Uterus (tissue), 4 donors: ENCODE measurements around the gene MIPOL1. TPM values are rescaled to one million over a fixed set of nuclear protein-coding genes. Genes with fewer than 3 reads are reported as not detected.
"Not testable (repeated sequence)": the region's sequence is repeated elsewhere in the genome, so short reads cannot be mapped to it uniquely, and the experiment has no call there.

Experiments
- DNase-seq, 2 donors: peaks; one replicate each; pipeline ENCODE4 v3.0.0-alpha.2; 2019 to 2020
- H3K27ac ChIP-seq, 2 donors: fragments of 200-600 bp; sonication (generic); 1 replicate in 1 of 2; 2 replicates in 1 of 2; pipeline ENCODE4 v1.5.1; 2016 to 2018
- H3K27me3 ChIP-seq, 2 donors: fragments of 200-600 bp; sonication (generic); one replicate each; pipeline ENCODE4 v1.5.1; 2018 to 2019; ENCODE audit warnings: control low read depth in 1 of 2
- H3K36me3 ChIP-seq, 2 donors: fragments of 200-600 bp; sonication (generic); one replicate each; pipeline ENCODE4 v1.5.1; 2019; ENCODE audit warnings: control low read depth in 1 of 2
- H3K4me1 ChIP-seq, 2 donors: fragments of 200-600 bp; sonication (generic); one replicate each; pipeline ENCODE4 v1.5.1; 2018 to 2019; ENCODE audit warnings: control low read depth in 1 of 2
- H3K4me3 ChIP-seq, 2 donors: fragments of 200-600 bp; sonication (generic); 1 replicate in 1 of 2; 2 replicates in 1 of 2; pipeline ENCODE4 v1.5.1; 2018 to 2019; ENCODE audit warnings: mild to moderate bottlenecking in 1 of 2
- H3K9me3 ChIP-seq, 2 donors: fragments of 200-600 bp; sonication (generic); one replicate each; pipeline ENCODE4 v1.5.1; 2019; ENCODE audit warnings: control low read depth in 1 of 2
- CTCF ChIP-seq, 4 experiments: fragments of 200-600 bp in 2 of 4; fragments of 450-650 bp in 2 of 4; sonication (generic) in 2 of 4; IDR thresholded peaks; one replicate each; pipeline ENCODE4 v1.5.1; 2016 to 2019; ENCODE audit warnings: antibody characterized with exemption in 4 of 4, mild to moderate bottlenecking in 2 of 4, moderate library complexity in 1 of 4
- POLR2A ChIP-seq, 2 donors: fragments of 450-650 bp; IDR thresholded peaks; one replicate each; pipeline ENCODE4 v1.6.1; 2016; ENCODE audit warnings: antibody characterized with exemption in 2 of 2, mild to moderate bottlenecking in 1 of 2, moderate library complexity in 1 of 2
- intact Hi-C: fragments of 100-400 bp; cut with DNase I; formaldehyde crosslinking; loops from one replicate; pipeline ENCODE4 v1.15.1; 2023; ENCODE audit warnings: low total_unique reads
- total RNA-seq, 4 donors: library from RNA; depleted of rRNA in 3 of 4; stranded (reverse); fragments of >200 nt in 3 of 4; gene quantifications; one replicate each; pipeline versions ENCODE4 v1.1.0 to v1.2.4, GENCODE V29; 2014 to 2023
- donor health status: DM: yes; HTN: yes; CAD: no.

Gene MIPOL1
- total RNA-seq, 4 donors from 2014 or later, result 22.8 to 52.1 (median 39.4) TPM

DNA sequence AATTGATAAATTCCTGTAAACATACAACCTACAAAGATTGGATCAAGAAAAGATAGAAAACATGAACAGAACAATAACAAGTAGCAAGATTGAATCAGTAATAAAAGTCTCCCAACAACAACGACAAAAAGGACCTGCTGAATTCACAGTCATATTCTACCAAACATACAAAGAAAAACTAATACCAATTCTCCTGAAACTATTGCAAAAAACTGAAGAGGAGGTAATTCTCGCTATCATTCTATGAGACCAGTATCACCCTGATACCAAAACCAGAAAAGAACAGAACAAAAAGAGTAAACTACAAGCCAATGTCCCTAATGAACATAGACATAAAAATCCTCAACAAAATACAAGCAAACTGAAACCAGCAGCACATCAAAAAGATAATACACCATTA lies 39.8 kb upstream of the MIPOL1 start:
- no peaks in the 10 kb centered on the region for H3K36me3 ChIP-seq
- H3K9me3 ChIP-seq, result no peaks in the 10 kb centered on the region
- no peak for DNase-seq
- H3K27ac ChIP-seq, result no peak overlapping the region
- no peak overlapping the region for H3K4me3 ChIP-seq
- H3K27me3 ChIP-seq, result no peaks in the 10 kb centered on the region
- TF ChIP-seq CTCF (IDR thresholded peaks at IDR 0.05) (no peak), POLR2A (IDR thresholded peaks at IDR 0.05) (no peak)
- no peaks in the 10 kb centered on the region for H3K4me1 ChIP-seq
- intact Hi-C loops, result no loop called here

DNA sequence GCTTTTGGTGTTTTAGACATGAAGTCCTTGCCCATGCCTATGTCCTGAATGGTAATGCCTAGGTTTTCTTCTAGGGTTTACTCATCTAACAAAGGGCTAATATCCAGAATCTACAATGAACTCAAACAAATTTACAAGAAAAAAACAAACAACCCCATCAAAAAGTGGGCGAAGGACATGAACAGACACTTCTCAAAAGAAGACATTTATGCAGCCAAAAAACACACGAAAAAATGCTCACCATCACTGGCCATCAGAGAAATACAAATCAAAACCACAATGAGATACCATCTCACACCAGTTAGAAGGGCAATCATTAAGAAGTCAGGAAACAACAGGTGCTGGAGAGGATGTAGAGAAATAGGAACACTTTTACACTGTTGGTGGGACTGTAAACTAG lies 35.4 kb upstream of the MIPOL1 start:
- H3K4me1 ChIP-seq, H3K27me3 ChIP-seq, H3K27ac ChIP-seq, H3K4me3 ChIP-seq, intact Hi-C loops, H3K36me3 ChIP-seq, H3K9me3 ChIP-seq, DNase-seq: not testable (repeated sequence)

DNA sequence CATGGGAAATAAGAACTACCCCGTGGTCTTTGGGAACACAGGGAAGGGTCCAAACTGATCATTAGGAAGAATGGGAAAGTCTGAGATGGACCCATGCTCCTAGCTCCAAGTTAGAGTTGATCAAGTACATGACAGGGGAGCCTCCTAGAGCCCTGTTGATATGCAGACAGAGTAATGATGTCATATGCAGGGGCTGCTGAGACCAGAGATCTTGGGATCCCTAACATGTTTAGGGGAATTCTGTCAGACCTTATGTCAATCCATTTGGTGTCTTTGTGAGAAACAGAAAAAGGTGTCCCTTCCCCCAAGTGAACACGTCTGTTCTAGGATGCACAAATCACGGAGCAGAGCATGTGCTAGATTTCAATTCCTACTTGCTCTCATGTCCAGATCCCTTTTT lies 31.9 kb upstream of the MIPOL1 start:
- H3K36me3 ChIP-seq, result no peaks in the 10 kb centered on the region
- DNase-seq, result no peak
- no peaks in the 10 kb centered on the region for H3K4me1 ChIP-seq
- intact Hi-C loops, result no loop called here
- no peaks in the 10 kb centered on the region for H3K27me3 ChIP-seq
- no peak overlapping the region for H3K27ac ChIP-seq
- TF ChIP-seq CTCF (IDR thresholded peaks at IDR 0.05) (no peak), POLR2A (IDR thresholded peaks at IDR 0.05) (no peak)
- no peak overlapping the region for H3K4me3 ChIP-seq
- no peaks in the 10 kb centered on the region for H3K9me3 ChIP-seq

DNA sequence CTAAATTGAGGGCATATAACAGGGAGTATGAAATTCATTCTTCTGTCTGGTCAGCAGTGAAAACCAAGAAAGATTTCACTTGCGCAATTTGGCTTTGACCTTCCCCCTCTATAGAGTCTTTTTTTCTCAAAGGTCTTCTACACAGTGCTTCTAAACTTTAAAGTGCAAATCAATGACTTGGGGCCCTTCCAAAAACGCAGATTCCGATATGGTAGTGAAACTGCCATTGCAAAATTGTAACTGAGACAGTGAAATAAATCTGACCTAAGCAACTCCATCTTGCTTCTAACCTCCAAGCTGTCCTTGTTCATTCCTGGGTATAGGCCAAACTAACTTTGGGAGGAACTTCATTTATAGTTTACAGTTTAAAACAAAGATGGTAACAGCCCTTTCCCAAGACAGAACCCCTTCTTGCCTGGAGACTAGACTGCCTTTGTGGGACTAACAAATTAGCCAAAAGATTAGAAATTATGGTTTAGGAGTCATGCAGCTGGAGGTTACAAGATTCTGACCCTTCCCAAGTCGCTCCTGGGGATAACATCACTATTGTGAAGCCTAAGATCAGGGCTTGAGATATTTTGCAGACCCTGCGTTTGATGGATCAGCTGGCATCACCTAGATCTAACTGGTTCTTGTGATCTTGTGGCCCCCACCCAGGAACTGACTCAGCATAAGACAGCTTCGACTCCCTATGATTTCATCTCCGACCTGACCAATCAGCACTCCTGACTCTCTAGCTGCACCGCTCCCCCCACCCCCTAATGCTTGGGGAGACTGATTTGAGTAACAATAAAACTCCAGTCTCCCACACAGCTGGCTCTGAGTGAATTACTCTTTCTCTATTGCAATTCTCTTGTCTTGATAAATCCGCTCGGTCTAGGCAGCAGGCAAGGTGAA lies 30.3 kb upstream of the MIPOL1 start:
- DNase-seq, result no peak
- no peak overlapping the region for H3K27ac ChIP-seq
- intact Hi-C loops, result no loop called here
- TF ChIP-seq POLR2A (IDR thresholded peaks at IDR 0.05) (no peak), CTCF (IDR thresholded peaks at IDR 0.05) (no peak)
- H3K4me1 ChIP-seq, result no peaks in the 10 kb centered on the region
- H3K36me3 ChIP-seq, result no peaks in the 10 kb centered on the region
- H3K4me3 ChIP-seq, result no peak overlapping the region
- H3K9me3 ChIP-seq, result no peaks in the 10 kb centered on the region
- no peaks in the 10 kb centered on the region for H3K27me3 ChIP-seq

GRCh38 chr14:37168721-37169120 lies 29.0 kb upstream of the MIPOL1 start:
- no peaks in the 10 kb centered on the region for H3K27me3 ChIP-seq
- TF ChIP-seq POLR2A (IDR thresholded peaks at IDR 0.05) (no peak), CTCF (IDR thresholded peaks at IDR 0.05) (no peak)
- no peak overlapping the region for H3K4me3 ChIP-seq
- no peaks in the 10 kb centered on the region for H3K36me3 ChIP-seq
- H3K9me3 ChIP-seq, result no peaks in the 10 kb centered on the region
- no peaks in the 10 kb centered on the region for H3K4me1 ChIP-seq
- intact Hi-C loops, result no loop called here
- H3K27ac ChIP-seq, result no peak overlapping the region
- DNase-seq, result no peak
